Cardiac muscle cell (in vitro differentiated cells and primary cell): ENCODE measurements around the gene LYRM4. TPM values are rescaled to one million over a fixed set of nuclear protein-coding genes. Genes with fewer than 3 reads are reported as not detected.
A peak's percentile ranks its signal among the peaks of the same experiment; 100 is the strongest.

Source experiments
- DNase-seq, 2 donors: peaks; one replicate each; pipeline versions ENCODE4 v3.0.0 to v3.0.0-alpha.2; 2010 to 2017; ENCODE audit warnings: low read depth in 1 of 2, low spot score in 1 of 2
- H3K27ac ChIP-seq: fragments of 200-600 bp; sonication (generic); 2 replicates; pipeline ENCODE4 v1.5.1; 2016
- H3K27me3 ChIP-seq: fragments of 200-600 bp; sonication (generic); 2 replicates; pipeline ENCODE4 v1.6.0; 2016; ENCODE audit warnings: control low read depth
- H3K36me3 ChIP-seq: fragments of 200-600 bp; sonication (generic); 2 replicates; pipeline ENCODE4 v1.5.1; 2016; ENCODE audit warnings: control low read depth
- H3K4me1 ChIP-seq: fragments of 200-600 bp; sonication (generic); 2 replicates; pipeline ENCODE4 v1.8.1; 2017; ENCODE audit warnings: low read depth, mild to moderate bottlenecking, mixed run types
- H3K4me3 ChIP-seq: fragments of 200-600 bp; sonication (generic); 2 replicates; pipeline ENCODE4 v1.5.1; 2016; ENCODE audit warnings: mild to moderate bottlenecking
- H3K9me3 ChIP-seq: fragments of 200-600 bp; sonication (generic); 2 replicates; pipeline ENCODE4 v1.5.1; 2017; ENCODE audit warnings: low read depth, mild to moderate bottlenecking, control low read depth
- CTCF ChIP-seq: IDR thresholded peaks from 2 replicates; pipeline ENCODE4 v1.5.1; 2012; ENCODE audit warnings: low read depth, mild to moderate bottlenecking, low read length
- polyA plus RNA-seq: library from polyadenylated mRNA; unstranded; fragments of >200 nt; fragmentation: Nextera tagmentation; extraction: Ambion mirVana; gene quantifications from 2 replicates; pipeline ENCODE4 v1.2.1, GENCODE V29; 2016
- total RNA-seq: library from RNA; depleted of rRNA; stranded (reverse); fragments of >200 nt; gene quantifications from 2 replicates; pipeline ENCODE4 v1.2.3, GENCODE V29; 2016

Gene LYRM4
- total and polyA plus RNA-seq, 2 experiments from 2014 or later: 24.2 to 38.3 TPM

- peak in 1 of 2 donors; percentile 54 for DNase-seq
- Histone ChIP-seq H3K4me3 (no peak overlapping the region), H3K9me3 (no peaks in the 10 kb centered on the region), H3K27ac (no peak overlapping the region), H3K36me3 (no peaks in the 10 kb centered on the region), H3K27me3 (no peaks in the 10 kb centered on the region), H3K4me1 (no peaks in the 10 kb centered on the region)
- no peak for TF ChIP-seq CTCF
These were observed 108.8 kb downstream of the LYRM4 start for GRCh38 chr6:5151955-5152401.

DNA sequence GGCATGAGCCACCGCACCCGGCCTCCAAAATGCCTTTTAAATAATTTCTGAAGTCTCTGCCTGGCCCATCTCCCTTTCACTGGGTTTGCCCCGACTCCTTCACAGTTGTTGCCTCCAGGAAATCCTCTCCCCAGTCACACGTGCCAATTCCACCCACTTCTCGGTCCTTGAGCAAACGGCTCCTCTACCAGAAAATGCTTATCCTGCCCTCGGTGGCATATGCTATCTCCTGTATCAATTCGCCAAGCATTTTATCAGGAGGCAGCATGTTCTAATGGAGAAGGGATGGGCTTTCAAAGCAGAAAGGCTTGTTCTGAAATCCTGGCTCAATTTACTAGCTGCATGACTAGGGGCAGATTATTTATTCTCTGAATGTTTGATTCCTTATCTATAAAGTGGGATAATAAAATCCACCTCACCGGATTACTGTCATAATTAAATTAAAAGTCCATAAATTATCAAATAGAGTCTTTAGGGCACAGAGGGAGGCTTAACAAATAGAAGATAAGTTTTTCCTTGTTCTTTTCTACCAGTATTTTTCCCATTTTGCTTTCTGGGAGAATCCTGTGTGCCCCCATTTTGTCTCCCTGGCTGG lies 109.3 kb downstream of the LYRM4 start:
- no peak overlapping the region for H3K4me3 ChIP-seq
- no peak for DNase-seq
- H3K27ac ChIP-seq: no peak overlapping the region
- no peaks in the 10 kb centered on the region for H3K9me3 ChIP-seq
- no peaks in the 10 kb centered on the region for H3K27me3 ChIP-seq
- no peaks in the 10 kb centered on the region for H3K36me3 ChIP-seq
- peaks cover 5% of the 10 kb centered on the region for H3K4me1 ChIP-seq
- TF ChIP-seq CTCF: no peak

DNA sequence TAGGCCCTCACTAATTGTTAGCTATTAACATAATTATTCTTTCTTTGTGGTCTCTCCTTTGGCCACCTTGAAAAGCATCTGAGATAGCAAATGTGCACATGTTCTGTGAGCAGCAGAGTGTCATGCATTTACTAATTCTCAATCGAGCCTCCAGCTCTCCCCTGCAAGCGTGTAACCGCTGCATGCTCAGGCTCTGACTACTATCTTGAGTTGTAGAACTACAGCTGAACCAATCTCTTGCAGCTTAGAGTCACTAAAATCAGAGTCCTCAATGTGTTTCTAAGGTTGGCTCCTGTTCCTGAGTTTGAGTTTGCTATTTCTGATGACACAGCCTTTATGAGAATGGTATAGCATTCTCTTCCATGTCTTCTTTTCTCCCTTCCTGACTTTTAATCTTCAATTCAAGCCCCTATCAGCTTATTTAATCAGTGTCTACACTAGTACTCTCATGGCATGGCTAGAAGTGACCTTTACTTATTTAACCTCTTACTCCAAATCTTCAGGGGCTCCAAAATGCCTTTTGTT lies 110.1 kb downstream of the LYRM4 start:
- peaks cover 9% of the 10 kb centered on the region for H3K4me1 ChIP-seq
- H3K27me3 ChIP-seq: no peaks in the 10 kb centered on the region
- DNase-seq: no peak
- H3K36me3 ChIP-seq: no peaks in the 10 kb centered on the region
- no peak for TF ChIP-seq CTCF
- no peak overlapping the region for H3K4me3 ChIP-seq
- H3K9me3 ChIP-seq: no peaks in the 10 kb centered on the region
- H3K27ac ChIP-seq: no peak overlapping the region

GRCh38 chr6:5149891-5150290 lies 110.9 kb downstream of the LYRM4 start:
- Histone ChIP-seq H3K9me3 (no peaks in the 10 kb centered on the region), H3K36me3 (no peaks in the 10 kb centered on the region), H3K4me1 (peaks cover 9% of the 10 kb centered on the region), H3K27ac (no peak overlapping the region), H3K4me3 (no peak overlapping the region), H3K27me3 (no peaks in the 10 kb centered on the region)
- TF ChIP-seq CTCF: no peak
- no peak for DNase-seq

DNA sequence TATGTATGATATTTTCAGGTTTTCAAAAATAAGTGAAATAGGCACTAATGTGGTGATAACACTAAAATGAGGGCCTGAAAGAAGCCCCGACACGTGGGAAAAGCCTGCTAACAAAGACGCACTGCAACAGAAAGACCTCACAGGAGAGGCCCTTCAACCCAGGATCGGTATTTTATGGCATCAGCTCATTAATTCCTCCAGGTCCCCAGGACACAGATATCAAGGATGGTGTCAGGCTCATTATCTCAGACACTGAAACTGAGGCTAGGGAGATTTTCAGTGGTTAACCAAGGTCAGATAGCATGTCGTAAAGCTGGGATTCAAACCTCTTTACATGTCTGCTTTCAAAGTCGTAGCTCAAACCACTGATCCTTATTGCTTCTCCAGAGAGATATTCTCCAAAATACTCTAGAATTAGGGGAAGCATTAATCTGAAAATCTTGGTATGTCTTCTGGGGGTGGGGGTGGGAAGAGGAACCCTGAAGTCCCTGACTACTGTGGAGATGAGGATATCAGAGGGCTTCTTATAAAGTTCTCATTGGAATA lies 111.5 kb downstream of the LYRM4 start:
- H3K9me3 ChIP-seq: no peaks in the 10 kb centered on the region
- H3K36me3 ChIP-seq: no peaks in the 10 kb centered on the region
- H3K4me1 ChIP-seq: peaks cover 9% of the 10 kb centered on the region
- H3K27me3 ChIP-seq: no peaks in the 10 kb centered on the region
- no peak overlapping the region for H3K4me3 ChIP-seq
- H3K27ac ChIP-seq: no peak overlapping the region
- no peak for TF ChIP-seq CTCF
- DNase-seq: no peak
